Muscle of arm (tissue), 12 donors: ENCODE results near the gene GJC3. TPM values are rescaled to one million over a fixed set of nuclear protein-coding genes. Genes with fewer than 3 reads are reported as not detected.
"Not testable (repeated sequence)": the region's sequence is repeated elsewhere in the genome, so short reads cannot be mapped to it uniquely, and the experiment has no call there.

ENCODE experiments used
- DNase-seq: peaks from one replicate; pipeline ENCODE4 v3.0.0-alpha.2; 2013
- polyA plus RNA-seq, 12 donors: library from polyadenylated mRNA; unstranded; fragments of 120-200 nt; gene quantifications; one replicate each; pipeline ENCODE4 v1.2.1, GENCODE V29; 2013; ENCODE audit not compliant: insufficient read length in 12 of 12

The GJC3 gene
- polyA plus RNA-seq, 12 donors: 0.18 to 0.70 (median 0.38) TPM; not detected in 2

GRCh38 chr7:99930376-99930775 lies 956 bp upstream of the GJC3 start:
- DNase-seq: no peak

- no peak for DNase-seq
These were observed 272 bp upstream of the GJC3 start for GRCh38 chr7:99929730-99930053.

- DNase-seq: no peak
These were observed 1.2 kb downstream of the GJC3 start for GRCh38 chr7:99928188-99928587.

- no peak for DNase-seq
These were observed 1.9 kb downstream of the GJC3 start for GRCh38 chr7:99927536-99927935.

- DNase-seq: no peak
These were observed 3.1 kb downstream of the GJC3 start for GRCh38 chr7:99926321-99926720.

GRCh38 chr7:99923200-99923599 lies 6.2 kb downstream of the GJC3 start:
- DNase-seq: no peak

- DNase-seq: peak; percentile 3
These were observed 9.3 kb downstream of the GJC3 start for GRCh38 chr7:99920149-99920548.

- DNase-seq: no peak
These were observed 9.7 kb downstream of the GJC3 start for GRCh38 chr7:99919814-99920112.

GRCh38 chr7:99918959-99919813 lies 10.2 kb downstream of the GJC3 start, which contains the start of gene TRIM4:
Gene TRIM4, minus strand, starts transcription at chr7:99919530. Its CDS starts 129 bp downstream, at chr7:99919401.
- peak; percentile 91 for DNase-seq

- no peak for DNase-seq
These were observed 18.4 kb downstream of the GJC3 start for GRCh38 chr7:99910976-99911375.

- DNase-seq: no peak
These were observed 27.8 kb downstream of the GJC3 start for GRCh38 chr7:99901581-99901980.

- no peak for DNase-seq
These were observed 29.4 kb downstream of the GJC3 start for GRCh38 chr7:99899830-99900519.

GRCh38 chr7:99898836-99899235 lies 30.6 kb downstream of the GJC3 start:
- no peak for DNase-seq

- no peak for DNase-seq
These were observed 31.4 kb downstream of the GJC3 start for GRCh38 chr7:99898023-99898357.

GRCh38 chr7:99897322-99898022 lies 31.9 kb downstream of the GJC3 start:
- DNase-seq: no peak

GRCh38 chr7:99894738-99895137 lies 34.7 kb downstream of the GJC3 start:
- DNase-seq: no peak

GRCh38 chr7:99893280-99893679 lies 36.1 kb downstream of the GJC3 start:
- no peak for DNase-seq

- not testable (repeated sequence) for DNase-seq
These were observed 39.1 kb downstream of the GJC3 start for GRCh38 chr7:99890348-99890747.

GRCh38 chr7:99888366-99888765 lies 41.1 kb downstream of the GJC3 start:
- not testable (repeated sequence) for DNase-seq

GRCh38 chr7:99881370-99881769 lies 48.0 kb downstream of the GJC3 start:
- DNase-seq: no peak

- no peak for DNase-seq
These were observed 52.5 kb downstream of the GJC3 start, which contains the start of gene OR2AE1 for GRCh38 chr7:99876933-99877332. Gene OR2AE1, minus strand, starts transcription at chr7:99877033. Its CDS starts 0 bp downstream, at chr7:99877033.

GRCh38 chr7:99876491-99876890 lies 52.9 kb downstream of the GJC3 start:
- no peak for DNase-seq
